CMK (cell line): ENCODE measurements around the gene SMURF1.

Experiments used
- DNase-seq: peaks from one replicate; pipeline ENCODE4 v3.0.0-alpha.2; 2010; ENCODE audit warnings: low read depth

SMURF1 gene

DNA sequence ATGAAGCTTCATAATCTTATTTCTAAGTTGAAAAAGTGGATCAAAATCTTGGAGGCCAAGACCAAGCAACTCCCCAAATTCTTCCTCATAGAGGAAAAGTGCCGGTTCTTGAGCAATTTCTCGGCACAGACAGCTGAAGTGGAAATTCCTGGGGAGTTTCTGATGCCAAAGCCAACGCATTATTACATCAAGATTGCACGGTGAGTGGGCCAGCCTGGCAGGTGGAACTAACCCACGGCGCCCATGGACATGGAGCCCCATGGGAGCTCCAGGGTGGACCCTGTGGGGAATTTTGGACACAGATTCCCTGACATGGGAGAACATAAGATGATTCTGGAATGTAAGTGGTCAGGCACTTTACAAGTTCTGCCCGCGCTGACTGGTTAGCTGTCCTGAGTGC lies 139.7 kb downstream of the SMURF1 start:
- DNase-seq, result no peak

DNA sequence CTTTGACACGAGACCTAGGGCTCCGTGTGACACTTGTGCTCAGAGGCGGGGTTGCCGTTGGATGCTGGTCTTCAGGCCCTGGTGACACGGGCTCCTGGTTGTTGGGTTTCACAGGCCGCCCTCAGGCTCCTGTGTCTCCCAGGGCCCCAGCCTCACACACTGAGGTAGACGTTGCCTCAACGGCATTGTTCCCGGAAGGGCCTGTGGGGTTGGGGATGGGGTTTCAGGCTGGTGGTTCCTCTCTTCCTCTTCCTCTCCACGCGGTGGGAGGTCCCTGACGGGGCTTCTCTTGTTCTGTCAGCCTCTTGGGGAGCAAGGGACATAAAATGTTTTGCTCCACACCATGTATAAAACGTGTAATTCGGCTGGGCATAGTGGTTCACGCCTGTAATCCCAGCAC lies 140.5 kb downstream of the SMURF1 start:
- DNase-seq, result no peak

DNA sequence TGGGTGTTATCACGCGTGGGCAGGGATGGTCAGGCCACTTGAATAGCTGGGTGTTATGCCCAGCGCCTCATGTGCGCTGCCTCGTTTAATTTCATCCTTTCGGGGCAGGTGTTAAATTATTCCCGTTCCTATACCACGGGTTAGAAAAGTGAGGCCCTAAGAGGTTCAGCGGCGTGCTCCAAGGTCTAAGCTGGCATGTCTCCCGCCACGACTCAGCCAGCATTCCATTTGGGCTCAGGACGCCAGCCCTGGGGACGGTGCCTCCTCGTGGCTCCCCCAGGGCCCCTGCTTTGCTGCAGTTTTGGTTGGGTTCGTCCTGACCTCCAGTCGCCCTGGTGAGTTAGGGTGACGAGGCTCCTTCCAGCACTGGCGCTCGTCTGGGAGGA lies 141.1 kb downstream of the SMURF1 start:
- no peak for DNase-seq

DNA sequence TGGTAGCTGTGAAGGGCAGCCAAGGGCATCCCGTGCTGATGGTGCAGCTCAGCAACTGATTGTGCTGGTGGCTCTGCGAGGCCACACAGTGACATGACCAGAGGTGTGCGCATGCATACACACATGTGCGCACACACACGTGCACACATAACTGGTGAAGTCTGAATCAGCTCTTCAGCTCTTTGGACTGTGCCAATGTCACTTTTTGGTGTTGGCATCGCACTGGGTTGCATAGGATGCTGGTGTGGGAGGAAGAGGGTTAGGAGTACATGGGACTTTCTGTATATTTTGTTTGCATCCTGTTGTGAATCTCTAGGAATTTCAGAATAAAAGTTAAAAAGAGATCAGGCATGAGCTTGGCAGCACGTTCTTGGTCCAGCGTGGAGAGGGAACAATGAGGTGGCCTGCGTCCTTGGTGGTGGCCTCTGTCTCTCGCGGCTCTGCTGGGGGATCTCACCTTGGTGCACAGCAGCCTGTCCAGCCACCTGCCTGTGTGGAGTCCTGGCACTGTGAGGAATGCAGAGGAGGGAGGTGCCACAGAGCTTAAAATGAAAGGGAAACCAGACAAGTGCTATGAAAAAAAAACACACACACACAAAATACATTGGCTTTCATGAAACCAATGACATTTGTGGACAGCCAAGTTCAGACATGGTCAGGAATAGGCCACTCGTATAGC lies 141.6 kb downstream of the SMURF1 start:
- DNase-seq, result no peak

DNA sequence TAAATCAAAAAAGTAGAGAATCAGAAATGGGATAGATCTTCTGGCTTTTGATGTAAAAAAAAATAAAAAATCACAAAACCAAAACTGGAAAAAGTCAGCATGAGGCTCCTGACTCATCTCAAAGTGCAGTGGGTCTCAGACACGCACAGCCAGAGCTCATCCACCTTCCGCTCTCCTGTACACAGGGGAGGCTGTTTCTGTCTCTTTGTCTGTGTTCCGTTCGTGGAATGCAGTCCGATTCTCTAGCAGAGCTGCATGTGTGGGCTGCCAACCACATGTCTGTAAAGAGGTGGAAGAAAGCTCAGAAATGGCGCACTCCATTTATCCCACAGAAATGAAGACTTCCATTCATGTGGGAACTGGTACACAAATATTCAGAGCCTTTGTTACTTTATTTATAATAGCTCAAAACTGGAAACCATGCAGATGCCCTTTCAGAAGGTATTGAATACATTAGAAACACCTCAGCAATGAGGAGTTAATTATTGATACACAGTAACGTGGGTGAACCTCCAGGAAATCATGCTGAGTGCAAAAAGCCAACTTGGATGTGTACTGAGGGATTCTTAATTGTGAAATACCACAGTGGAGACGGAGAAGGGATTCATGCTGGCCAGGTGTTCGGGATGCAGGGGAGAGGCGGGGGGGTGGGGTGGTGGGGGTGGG lies 142.3 kb downstream of the SMURF1 start:
- DNase-seq, result no peak

DNA sequence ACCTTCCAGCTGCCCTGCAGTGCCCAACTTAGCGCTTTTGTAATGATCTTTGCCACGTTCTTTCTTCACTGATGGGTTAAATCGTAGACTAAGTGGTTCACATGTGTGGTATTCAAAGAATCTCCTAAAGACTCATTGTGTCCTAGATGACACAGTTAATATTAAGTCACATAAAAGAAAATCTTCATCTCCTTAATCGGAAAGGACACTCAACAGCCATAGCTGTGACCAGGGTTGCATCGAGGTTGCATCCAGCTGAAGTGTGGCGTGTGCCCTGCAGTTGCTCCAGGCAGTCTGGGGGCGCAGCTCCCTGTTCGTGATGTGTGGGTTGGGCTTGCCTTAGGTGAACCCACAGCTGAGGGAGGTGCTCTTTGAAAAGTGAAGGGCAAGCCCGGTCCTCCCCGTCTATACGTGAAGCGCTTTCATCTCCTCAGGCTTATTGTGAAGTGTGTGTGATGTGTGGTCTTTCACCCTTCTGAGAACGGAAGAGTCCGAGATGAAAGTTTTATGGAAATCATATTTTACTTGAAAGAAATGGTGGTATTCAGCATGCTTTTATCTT lies 142.9 kb downstream of the SMURF1 start:
- no peak for DNase-seq

DNA sequence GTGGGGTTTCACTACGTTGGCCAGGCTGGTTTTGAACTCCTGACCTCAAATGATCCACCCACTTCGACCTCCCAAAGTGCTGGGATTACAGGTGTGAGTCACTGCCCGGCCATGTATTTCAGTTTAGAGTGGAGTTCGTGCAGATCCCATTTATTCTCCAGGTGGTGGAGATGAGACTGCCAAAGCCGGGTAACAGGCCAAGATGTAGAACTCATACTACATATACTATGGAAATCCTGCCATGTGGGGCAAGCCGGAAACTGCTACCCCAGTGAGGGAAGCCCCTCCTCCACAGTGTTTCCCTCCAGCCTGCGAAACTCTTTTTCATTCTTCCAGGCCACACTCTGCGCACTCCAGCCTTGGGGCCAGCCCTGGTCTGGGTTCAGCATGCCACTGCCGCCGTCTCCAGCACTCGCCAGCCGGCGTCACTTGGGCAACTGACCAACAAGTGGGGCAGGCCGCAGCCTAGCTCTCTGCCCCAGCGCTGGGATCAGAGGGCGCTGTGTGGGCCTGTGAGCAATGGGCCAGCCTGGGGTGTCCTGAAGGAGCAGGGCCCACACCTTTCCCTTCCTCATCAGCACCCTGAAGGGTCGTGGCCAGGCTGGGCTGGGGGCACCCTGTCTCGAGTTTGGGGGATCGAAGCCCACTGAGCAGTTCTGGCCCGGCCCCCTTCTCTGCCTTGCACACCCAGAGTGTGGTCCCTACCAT lies 143.6 kb downstream of the SMURF1 start:
- no peak for DNase-seq

DNA sequence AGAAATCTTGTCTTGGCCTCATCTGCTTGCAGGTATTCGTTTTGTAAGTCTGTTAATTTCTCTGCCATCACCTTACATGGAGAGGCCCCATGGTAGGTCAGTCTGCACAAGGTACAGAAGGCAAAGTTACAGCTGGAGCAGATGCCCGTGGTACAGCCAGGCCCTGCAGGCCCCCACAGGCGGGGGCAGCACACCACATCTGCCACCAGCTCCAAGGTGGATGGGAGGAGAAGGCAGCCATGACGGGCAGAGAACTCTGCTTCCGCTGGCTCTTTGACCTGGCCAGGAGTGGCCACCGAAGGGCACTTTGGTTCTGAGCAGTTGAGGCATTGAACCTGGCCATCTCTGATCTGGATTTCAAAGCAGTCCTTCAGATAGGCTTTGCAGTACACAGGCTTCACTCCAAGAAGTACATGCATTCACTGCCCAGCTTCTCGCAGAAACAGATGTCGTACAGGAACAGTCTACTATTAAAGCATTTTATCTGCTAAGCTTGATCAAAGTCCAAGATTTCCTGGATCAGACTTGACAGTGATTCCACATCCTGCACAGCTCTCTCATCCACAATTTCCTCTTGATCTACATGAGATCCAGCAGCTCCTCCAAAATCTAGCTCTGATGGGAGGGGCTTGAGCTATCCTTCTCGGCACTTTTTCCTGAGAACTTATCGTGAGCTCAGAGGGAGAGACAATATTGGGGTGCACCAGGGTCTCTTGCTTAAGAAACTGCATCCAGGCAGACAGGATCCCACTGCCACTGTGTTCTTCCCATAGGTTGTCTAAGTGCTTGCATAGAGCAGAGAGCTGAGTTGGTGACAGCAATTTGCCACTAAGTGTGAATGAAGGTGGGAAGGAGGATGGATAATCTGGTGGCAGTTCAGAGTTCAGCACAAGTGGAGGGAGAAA lies 144.8 kb downstream of the SMURF1 start:
- DNase-seq, result no peak

DNA sequence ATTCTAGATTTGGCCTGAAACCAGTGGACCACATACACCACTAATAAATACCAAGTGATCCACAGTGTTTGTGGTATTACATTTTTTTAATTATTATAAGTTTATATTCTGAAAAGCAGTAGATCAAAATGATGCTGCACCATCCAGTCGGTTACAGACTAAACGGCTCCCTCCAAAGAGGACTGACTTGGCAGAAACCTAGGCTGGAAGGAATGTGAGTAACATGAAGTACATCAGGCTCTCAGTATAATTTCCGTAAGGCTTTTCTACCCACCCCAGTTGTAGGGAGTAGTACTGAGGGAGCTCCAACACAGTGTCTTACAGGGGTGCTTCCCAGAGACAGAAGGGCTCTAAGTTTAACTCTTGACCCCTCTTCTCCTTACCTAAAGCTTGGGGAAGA lies 146.1 kb downstream of the SMURF1 start:
- DNase-seq, result no peak

DNA sequence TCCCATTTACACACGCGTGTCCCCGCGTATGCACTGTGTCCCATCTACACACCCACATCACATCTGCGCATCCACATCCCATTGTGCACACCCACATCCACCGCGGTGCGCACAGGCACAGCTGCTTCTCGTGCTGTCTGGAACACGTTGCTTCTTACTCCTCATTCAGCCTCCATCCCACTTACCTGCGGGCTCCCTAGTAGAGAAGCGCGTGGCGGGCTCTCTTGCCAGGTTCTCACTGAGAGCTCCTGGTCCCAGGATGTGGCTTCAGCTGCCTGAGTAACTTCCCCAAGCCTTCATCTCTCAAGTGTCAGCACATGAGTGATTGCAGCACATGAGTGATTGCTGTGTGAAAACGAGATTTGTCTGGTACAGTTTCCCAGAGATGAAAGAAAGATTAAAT lies 147.8 kb downstream of the SMURF1 start:
- DNase-seq, result no peak

DNA sequence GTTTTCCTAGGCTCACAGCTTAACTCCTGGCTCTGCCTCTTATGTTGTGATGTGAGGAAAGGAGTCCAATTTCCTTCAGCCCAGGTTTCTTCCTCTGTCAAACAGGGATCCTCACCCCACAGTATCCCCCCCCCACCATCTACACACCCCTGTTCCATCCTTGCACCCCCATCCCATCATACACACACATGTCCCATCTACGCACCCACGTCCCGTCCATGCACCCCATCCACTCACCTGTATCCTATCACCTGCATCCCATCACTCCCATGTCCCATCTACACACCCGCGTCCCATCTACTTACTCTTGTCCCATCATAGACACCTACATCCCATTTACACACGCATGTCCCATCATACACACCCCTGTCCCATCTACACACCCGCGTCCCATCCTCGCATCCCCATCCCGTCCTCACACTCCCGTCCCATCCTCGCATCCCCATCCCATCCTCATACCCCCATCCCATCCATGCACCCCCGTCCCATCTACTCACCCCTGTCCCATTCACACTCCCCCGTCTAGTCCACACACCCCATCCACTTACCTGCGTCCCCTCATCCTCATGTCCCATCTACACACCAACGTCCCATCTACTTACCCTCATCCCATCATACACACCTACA lies 148.3 kb downstream of the SMURF1 start:
- DNase-seq, result no peak

DNA sequence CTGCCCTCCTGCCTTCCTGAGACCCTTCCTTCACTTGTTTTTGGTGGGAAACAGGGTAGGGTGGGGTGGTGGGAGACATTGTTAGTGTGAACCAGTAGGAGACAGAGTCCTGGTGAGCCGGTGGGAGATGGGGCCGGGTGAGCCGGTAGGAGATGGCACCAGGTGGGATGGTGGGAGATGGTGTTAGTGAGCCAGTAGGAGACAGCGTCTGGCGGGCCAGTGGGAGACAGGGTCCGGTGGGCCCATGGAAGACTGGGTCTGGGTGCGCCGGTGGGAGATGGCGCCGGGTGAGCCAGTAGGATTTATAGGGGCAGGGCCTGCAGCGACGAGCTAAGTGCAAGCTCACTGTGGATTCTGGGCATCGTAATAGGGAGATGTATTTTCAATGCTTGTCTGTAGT lies 148.8 kb downstream of the SMURF1 start:
- no peak for DNase-seq

DNA sequence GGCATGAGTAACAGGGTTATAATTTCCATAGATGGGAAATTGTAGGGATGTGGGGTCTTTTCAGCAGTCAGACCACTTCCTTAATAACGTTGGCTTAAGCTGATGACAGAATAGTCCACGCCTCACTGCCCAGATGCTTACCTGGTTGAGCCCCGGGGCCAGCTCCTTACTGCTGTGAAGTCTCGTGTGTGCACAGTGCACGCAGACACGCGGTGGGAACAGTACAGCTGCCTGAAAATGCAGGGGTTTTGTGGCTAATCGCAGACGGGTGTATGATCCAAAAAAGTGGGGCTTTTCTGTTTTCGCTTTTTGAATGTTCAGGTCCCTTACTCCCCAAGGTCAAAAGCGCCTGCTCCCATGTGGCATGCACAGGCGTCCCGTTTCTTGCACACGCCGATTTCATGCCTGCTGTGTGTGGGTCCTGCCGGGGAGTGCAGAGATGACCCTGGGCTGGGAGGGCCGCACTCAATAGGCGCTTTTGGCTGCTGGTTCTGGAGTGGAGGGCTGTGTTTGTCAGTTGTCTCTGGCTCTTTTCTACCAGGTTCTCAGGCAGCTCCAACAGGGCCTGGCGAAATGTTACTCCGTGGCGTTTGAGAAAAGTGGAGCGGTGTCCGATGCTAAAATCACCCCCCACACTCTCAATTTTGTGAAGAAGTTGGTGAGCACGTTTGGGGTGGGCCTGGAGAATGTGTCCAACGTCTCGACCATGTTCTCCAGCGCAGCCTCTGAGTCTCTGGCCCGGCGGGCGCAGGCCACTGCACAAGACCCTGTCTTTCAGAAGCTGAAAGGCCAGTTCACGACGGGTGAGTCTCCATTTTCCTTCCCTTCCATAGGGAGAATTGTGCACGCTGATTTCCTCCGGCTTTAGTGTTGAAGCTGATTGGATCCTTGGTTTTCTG lies 149.6 kb downstream of the SMURF1 start:
- no peak for DNase-seq

DNA sequence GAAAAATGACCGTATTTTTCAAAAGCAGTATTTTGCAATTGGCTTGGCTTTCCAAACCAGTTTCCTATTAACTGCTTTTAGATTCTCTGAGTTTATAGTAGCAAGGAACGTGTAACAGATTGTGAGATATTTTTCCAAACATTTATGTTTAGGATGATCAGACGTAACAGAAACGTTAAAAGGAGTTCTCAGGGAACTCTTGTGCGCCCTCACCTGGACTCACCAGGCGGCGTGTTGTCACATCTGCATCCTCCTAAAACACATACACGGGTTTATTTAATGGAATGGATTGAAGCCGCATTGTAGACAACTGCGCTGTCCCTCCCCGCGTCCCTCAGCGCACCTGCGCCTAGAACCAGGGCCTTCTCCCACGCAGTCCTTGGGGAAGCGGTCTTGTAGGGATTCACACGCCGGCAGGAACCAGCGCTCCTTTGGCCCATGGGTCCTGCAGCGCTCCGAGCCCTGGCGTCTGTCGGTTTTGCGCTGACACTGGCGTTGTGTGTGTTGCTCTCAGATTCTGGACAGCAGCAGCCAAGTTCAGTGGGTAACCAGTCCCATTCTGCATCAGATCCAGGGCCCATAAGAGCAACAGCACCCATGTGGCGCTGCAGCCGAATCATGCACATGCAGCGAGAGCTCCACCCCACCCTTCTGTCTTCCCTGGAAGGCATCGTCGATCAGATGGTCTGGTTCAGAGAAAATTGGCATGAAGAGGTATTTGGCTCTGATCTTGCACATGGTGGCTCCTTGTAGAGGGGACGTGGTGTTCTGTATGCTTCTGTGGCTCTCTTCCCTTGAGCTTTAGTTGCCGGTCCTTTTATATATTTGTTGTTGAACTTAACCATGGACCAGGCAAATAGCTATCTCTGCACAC lies 150.6 kb downstream of the SMURF1 start:
- no peak for DNase-seq

DNA sequence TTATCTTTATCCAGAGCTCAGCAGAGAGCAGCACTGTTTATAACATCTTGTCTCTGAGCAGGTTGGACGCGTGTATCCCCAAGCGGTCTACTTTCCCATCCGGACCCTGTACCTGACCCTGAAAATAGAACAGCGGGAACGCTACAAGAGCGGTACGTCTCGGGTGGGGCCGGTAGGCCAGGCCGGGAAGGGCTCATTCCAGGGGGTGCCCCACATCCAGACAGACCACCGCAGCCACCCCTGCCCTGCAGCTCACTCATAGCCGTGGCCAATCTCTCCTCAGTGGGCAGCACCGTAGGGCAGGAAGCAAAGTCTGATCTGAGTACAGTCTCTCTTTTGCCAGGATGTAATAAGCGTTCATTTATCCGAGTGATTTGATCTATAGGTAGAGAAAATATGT lies 151.8 kb downstream of the SMURF1 start:
- no peak for DNase-seq

DNA sequence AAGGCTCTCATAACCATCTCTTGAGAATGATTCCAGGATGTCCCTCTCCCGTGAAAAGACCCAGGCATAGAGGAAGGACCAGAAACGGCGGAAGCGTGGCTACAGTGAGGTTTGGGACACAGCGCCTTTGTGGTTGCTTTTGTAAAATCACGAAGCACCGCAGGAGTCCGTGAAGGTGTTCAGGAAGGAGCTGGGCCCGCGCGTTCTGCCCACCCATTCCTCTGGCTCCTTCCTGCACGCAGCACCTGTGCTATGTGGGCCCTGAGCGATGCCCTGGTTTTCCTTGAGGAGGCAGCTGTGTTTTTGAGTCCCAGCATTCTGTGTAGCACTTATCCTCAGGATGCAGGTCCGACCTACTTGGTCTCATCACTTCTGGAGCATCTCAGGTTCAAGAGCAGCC lies 152.8 kb downstream of the SMURF1 start:
- no peak for DNase-seq

DNA sequence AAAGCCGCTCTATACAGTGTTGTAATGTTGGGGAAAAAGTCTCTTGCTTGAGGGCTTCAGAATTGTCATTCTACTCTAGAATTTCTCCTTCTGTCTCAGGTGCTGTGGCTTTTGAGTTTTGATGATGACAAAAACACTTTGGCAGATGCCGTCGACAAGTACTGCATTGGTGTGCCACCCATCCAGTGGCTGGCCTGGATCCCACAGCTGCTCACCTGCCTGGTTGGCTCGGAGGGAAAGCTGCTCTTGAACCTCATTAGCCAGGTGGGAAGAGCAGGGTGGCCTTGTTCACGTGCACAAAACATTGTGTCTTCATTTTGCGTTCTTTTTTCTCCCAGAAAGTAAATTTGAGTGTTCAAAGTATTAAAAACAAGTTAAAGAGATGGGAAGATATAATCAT lies 153.6 kb downstream of the SMURF1 start:
- DNase-seq, result no peak

DNA sequence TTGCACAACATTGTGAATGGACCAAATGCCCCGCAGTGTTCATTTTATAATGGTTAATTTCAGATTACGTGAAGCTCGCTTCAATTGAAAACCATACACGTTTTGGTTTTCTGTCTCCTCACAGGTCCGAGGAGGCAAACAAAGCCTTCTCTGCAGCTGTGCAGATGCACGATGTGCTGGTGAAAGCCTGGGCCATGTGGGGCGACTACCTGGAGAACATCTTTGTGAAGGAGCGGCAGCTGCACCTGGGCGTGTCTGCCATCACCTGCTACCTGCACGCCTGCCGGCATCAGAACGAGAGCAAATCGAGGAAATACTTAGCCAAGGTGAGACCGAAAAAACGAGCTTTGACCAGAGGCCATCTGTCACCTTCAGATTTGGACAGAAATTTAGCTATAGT lies 155.3 kb downstream of the SMURF1 start:
- DNase-seq, result no peak

DNA sequence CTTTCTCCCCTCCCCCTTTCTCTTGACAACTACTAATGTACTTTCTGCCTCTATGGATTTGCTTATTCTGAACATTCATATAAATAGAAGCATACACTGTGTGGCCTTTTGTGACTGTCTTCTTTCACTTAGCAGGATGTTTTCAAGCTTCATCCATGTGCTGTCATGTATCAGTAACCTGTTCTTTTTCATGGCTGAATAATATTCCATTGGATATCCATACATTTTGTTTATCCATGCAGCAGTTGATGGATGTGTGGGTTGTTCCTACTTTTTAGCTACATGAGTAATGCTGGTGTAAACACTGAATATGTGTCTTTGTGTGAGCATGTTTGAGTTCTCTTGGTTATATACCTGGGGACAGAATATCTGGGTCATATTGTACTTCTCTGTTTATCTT lies 158.0 kb downstream of the SMURF1 start:
- no peak for DNase-seq

DNA sequence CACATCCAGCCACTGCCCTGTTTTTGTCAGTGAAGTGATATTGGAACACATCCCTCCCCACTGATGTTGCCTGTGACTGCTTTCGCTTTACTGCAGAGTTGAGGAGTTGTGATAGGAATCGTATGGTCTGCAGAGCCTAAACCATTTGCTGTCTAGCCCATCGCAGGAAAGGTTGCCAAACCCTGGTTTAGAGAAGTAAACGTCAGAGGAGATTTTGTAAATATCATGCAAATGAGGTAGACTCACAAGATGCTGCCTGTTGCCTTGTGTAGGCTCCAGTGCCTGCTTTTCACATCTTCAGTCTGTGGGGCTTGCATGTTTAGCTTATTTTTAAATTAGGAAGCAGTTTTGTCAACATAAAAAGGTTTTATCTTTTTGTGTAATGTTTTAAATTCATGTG lies 158.5 kb downstream of the SMURF1 start:
- no peak for DNase-seq
